ENCODE measurements around the gene BTN2A1. TPM values are rescaled to one million over a fixed set of nuclear protein-coding genes. Genes with fewer than 3 reads are reported as not detected.
A peak's percentile ranks its signal among the peaks of the same experiment; 100 is the strongest.

The BTN2A1 gene
- total and polyA plus RNA-seq, 2 of the 13 experiments (the other 11 are each of a cell fraction or from before 2014, with no cell fraction given) = 16.4 to 30.4 TPM

- TF ChIP-seq ZNF121 (CRISPR knock-in tag; IDR thresholded peaks at IDR 0.05) = no peak
- peak; percentile 26; the same call in 1 of the 2 replicates for TF ChIP-seq FOXA3 (CRISPR knock-in tag; IDR thresholded peaks at IDR 0.05)
- TF ChIP-seq ZNF318 (CRISPR knock-in tag; IDR thresholded peaks at IDR 0.05) = no peak
- no peak for TF ChIP-seq ZNF333 (CRISPR knock-in tag; IDR thresholded peaks at IDR 0.05; ENCODE audit: borderline replicate concordance)
- 0 out of 2 replicates have a peak, but pooled peaks have one; percentile 69 for TF ChIP-seq HDAC2 (CRISPR knock-in tag; IDR thresholded peaks at IDR 0.05)
- peak; percentile 24; the same call in 1 of the 2 replicates for TF ChIP-seq PAXIP1 (CRISPR knock-in tag; conservative IDR thresholded peaks at IDR 0.05)
- TF ChIP-seq KDM2A (CRISPR knock-in tag; IDR thresholded peaks at IDR 0.05; ENCODE audit: borderline replicate concordance, low read depth) = no peak
- TF ChIP-seq DNMT1 (CRISPR knock-in tag; IDR thresholded peaks at IDR 0.05) = no peak
- TF ChIP-seq MXI1 (IDR thresholded peaks at IDR 0.05; ENCODE audit: borderline replicate concordance, low read depth, low read length) = peak; percentile 51; the same call in 1 of the 3 replicates
- TF ChIP-seq ZNF839 (CRISPR knock-in tag; IDR thresholded peaks at IDR 0.05; ENCODE audit: borderline replicate concordance) = no peak
- 0 out of 2 replicates have a peak, but pooled peaks have one; percentile 63 for TF ChIP-seq STAT6 (CRISPR knock-in tag; IDR thresholded peaks at IDR 0.05; ENCODE audit: borderline replicate concordance)
- TF ChIP-seq FOXJ3 (CRISPR knock-in tag; IDR thresholded peaks at IDR 0.05; ENCODE audit: borderline replicate concordance) = peak; percentile 76; the same call in 1 of the 2 replicates
- TF ChIP-seq ATF7 (IDR thresholded peaks at IDR 0.05) = no peak
- no peak for TF ChIP-seq ATF7 (CRISPR knock-in tag; IDR thresholded peaks at IDR 0.05)
These were observed 16.1 kb downstream of the BTN2A1 start (continued) for GRCh38 chr6:26473758-26474438.
